GM18498 (cell line): Measurements from ENCODE around the gene CC2D2B.

Experiments
- ATAC-seq: cut with Tn5 transposase; IDR thresholded peaks from one replicate; pipeline ENCODE4 v1.9.1; 2021; ENCODE audit warnings: mild to moderate bottlenecking, moderate library complexity; ENCODE audit not compliant: unreplicated experiment

The CC2D2B gene

GRCh38 chr10:96074776-96075175, 167.0 kb downstream of the CC2D2B start:
- ATAC-seq = no peak

- no peak for ATAC-seq
Observed at GRCh38 chr10:96075977-96076376, 168.2 kb downstream of the CC2D2B start.

GRCh38 chr10:96077156-96077555, 169.4 kb downstream of the CC2D2B start:
- ATAC-seq = no peak

- ATAC-seq = no peak
Observed at GRCh38 chr10:96082153-96082552, 174.4 kb downstream of the CC2D2B start.
